PFSK-1 (cell line): Measurements from ENCODE around the gene MTF1.
A peak's percentile ranks its signal among the peaks of the same experiment; 100 is the strongest.

Experiments
- FOXP2 ChIP-seq: optimal IDR thresholded peaks from 2 replicates; pipeline ENCODE3; 2011; ENCODE audit warnings: borderline replicate concordance, control low read depth, inconsistent platforms; ENCODE audit not compliant: insufficient read depth; ENCODE audit errors: extremely low read length, extremely low read depth
- POLR2AphosphoS5 ChIP-seq: IDR thresholded peaks from 2 replicates; pipeline ENCODE4 v1.6.1; 2012; ENCODE audit warnings: low read depth, mild to moderate bottlenecking, control low read depth, low read length, moderate library complexity
- REST ChIP-seq, 2 experiments: IDR thresholded peaks; 2 replicates each; pipeline versions ENCODE4 v1.6.1 to v1.8.0; 2011 to 2012; ENCODE audit warnings: low read depth in 2 of 2, low read length in 2 of 2, control low read depth in 1 of 2, inconsistent platforms in 1 of 2, mild to moderate bottlenecking in 1 of 2, moderate library complexity in 1 of 2; ENCODE audit not compliant: insufficient read depth in 1 of 2
- SIN3A ChIP-seq: IDR thresholded peaks from 2 replicates; pipeline ENCODE4 v1.6.1; 2012; ENCODE audit warnings: mild to moderate bottlenecking, low read length, moderate library complexity, borderline replicate concordance; ENCODE audit not compliant: insufficient read depth
- TAF1 ChIP-seq: IDR thresholded peaks from 2 replicates; pipeline ENCODE4 v1.6.1; 2012; ENCODE audit warnings: low read length, control low read depth, borderline replicate concordance; ENCODE audit not compliant: insufficient read depth

Gene MTF1

GRCh38 chr1:37811027-37811655 lies 48.3 kb downstream of the MTF1 start:
- no peak for TF ChIP-seq POLR2AphosphoS5
- TF ChIP-seq REST (IDR thresholded peaks at IDR 0.05; ENCODE audit: insufficient read depth in 1 of 2, low read depth in 2 of 2, low read length in 2 of 2): 0 out of 4 replicates have a peak, but pooled peaks of 1 of the 2 experiments have one; percentile 20

- TF ChIP-seq TAF1 (no peak), POLR2AphosphoS5 (no peak), REST (IDR thresholded peaks at IDR 0.05; ENCODE audit: insufficient read depth in 1 of 2, low read depth in 2 of 2, low read length in 2 of 2) (no peak), FOXP2 (no peak)
These were observed 49.5 kb downstream of the MTF1 start for GRCh38 chr1:37809942-37810341.

GRCh38 chr1:37808369-37809319 lies 50.7 kb downstream of the MTF1 start:
- no peak for TF ChIP-seq SIN3A

- peak; percentile 79; the same call in 1 of the 2 replicates for TF ChIP-seq TAF1
- TF ChIP-seq REST (IDR thresholded peaks at IDR 0.05; ENCODE audit: insufficient read depth in 1 of 2, low read depth in 2 of 2, low read length in 2 of 2): no peak
- TF ChIP-seq POLR2AphosphoS5: peak; percentile 70
- no peak; the same call in 1 of the 2 replicates for TF ChIP-seq SIN3A
- peak; percentile 61 for TF ChIP-seq FOXP2
These were observed 51.6 kb downstream of the MTF1 start, which contains the start of the genes C1orf122 and YRDC for GRCh38 chr1:37807555-37808368. Gene C1orf122, plus strand, starts transcription at chr1:37807790. Its CDS starts 615 bp downstream, at chr1:37808405. Gene YRDC, minus strand, starts transcription at chr1:37808208. Its CDS starts 28 bp downstream, at chr1:37808180.

GRCh38 chr1:37807220-37807554 lies 52.2 kb downstream of the MTF1 start:
- no peak for TF ChIP-seq REST (IDR thresholded peaks at IDR 0.05; ENCODE audit: insufficient read depth in 1 of 2, low read depth in 2 of 2, low read length in 2 of 2)
- no peak; the same call in 1 of the 2 replicates for TF ChIP-seq POLR2AphosphoS5
- no peak for TF ChIP-seq TAF1
- TF ChIP-seq SIN3A: no peak
- no peak for TF ChIP-seq FOXP2
